Measurements from ENCODE around the gene RAB37. TPM values are rescaled to one million over a fixed set of nuclear protein-coding genes. Genes with fewer than 3 reads are reported as not detected.

RAB37 gene
- total RNA-seq, 2 experiments from 2014 or later, result 36.7 to 51.7 TPM

- ATAC-seq (no peak), DNase-seq (no peak)
- no peaks in the 10 kb centered on the region for H3K27me3 Mint-ChIP-seq
- no peaks in the 10 kb centered on the region for H3K9me3 Mint-ChIP-seq (ENCODE audit: low read depth)
- H3K4me1 Mint-ChIP-seq, result peaks cover 81% of the 10 kb centered on the region
- CTCF ChIA-PET, result interaction anchor here (0.8 to 4.7 kb wide), 9 partner anchors 13 to 122 kb away, joined by 3 to 110 read pairs (median 48); partner anchors contain the start of gene NAT9
- H3K4me3 Mint-ChIP-seq, result no peak overlapping the region
- peak overlapping the region; percentile 65 for H3K27ac Mint-ChIP-seq
- H3K36me3 Mint-ChIP-seq, result peaks cover 20% of the 10 kb centered on the region
Measured at GRCh38 chr17:74743755-74744154, 6.7 kb downstream of the RAB37 start.

- Mint-ChIP-seq H3K36me3 (peaks cover 18% of the 10 kb centered on the region), H3K27ac (peak overlapping the region; percentile 65), H3K27me3 (no peaks in the 10 kb centered on the region), H3K9me3 (ENCODE audit: low read depth) (no peaks in the 10 kb centered on the region), H3K4me1 (peaks cover 76% of the 10 kb centered on the region), H3K4me3 (no peak overlapping the region)
- CTCF ChIA-PET, result interaction anchor here (0.8 to 4.7 kb wide), 13 partner anchors 8 to 376 kb away, joined by 3 to 110 read pairs (median 31); partner anchors contain the start of genes FDXR, GPR142 and NAT9
- no peak for DNase-seq
- ATAC-seq, result no peak
Measured at GRCh38 chr17:74744349-74744713, 7.3 kb downstream of the RAB37 start.

- CTCF ChIA-PET, result interaction anchor here (0.7 to 4.7 kb wide), 23 partner anchors 7 to 377 kb away, joined by 3 to 110 read pairs (median 5); partner anchors contain the start of genes FDXR, GPR142, GRIN2C and NAT9
- Mint-ChIP-seq H3K27me3 (no peaks in the 10 kb centered on the region), H3K4me3 (peak overlapping the region; percentile 38)
Measured at GRCh38 chr17:74744714-74745547, 7.9 kb downstream of the RAB37 start.

GRCh38 chr17:74745548-74746177, 8.6 kb downstream of the RAB37 start:
- Mint-ChIP-seq H3K4me3 (no peak overlapping the region), H3K27me3 (no peaks in the 10 kb centered on the region), H3K4me1 (peaks cover 62% of the 10 kb centered on the region), H3K9me3 (ENCODE audit: low read depth) (no peaks in the 10 kb centered on the region), H3K27ac (no peak overlapping the region), H3K36me3 (peaks cover 30% of the 10 kb centered on the region)
- no peak for DNase-seq
- ATAC-seq, result no peak
- CTCF ChIA-PET, result interaction anchor here (0.7 to 4.7 kb wide), 19 partner anchors 8 to 215 kb away, joined by 3 to 110 read pairs (median 6); partner anchors contain the start of genes FDXR, GRIN2C, NAT9 and RAB37

More at GRCh38 chr17:74744714-74745547, 7.9 kb downstream of the RAB37 start:
- peak overlapping the region; percentile 65 for H3K27ac Mint-ChIP-seq
- no peaks in the 10 kb centered on the region for H3K9me3 Mint-ChIP-seq (ENCODE audit: low read depth)
- ATAC-seq (peak; percentile 7), DNase-seq (peak; percentile 89)
- peaks cover 24% of the 10 kb centered on the region for H3K36me3 Mint-ChIP-seq
- peaks cover 70% of the 10 kb centered on the region for H3K4me1 Mint-ChIP-seq

- CTCF ChIA-PET, result interaction anchor here (1.2 to 4.7 kb wide), 12 partner anchors 9 to 119 kb away, joined by 3 to 110 read pairs (median 38); partner anchors contain the start of genes GRIN2C, NAT9 and RAB37
- Mint-ChIP-seq H3K4me1 (peaks cover 55% of the 10 kb centered on the region), H3K9me3 (ENCODE audit: low read depth) (no peaks in the 10 kb centered on the region), H3K27ac (peak overlapping the region; percentile 74), H3K4me3 (no peak overlapping the region), H3K36me3 (peaks cover 38% of the 10 kb centered on the region), H3K27me3 (no peaks in the 10 kb centered on the region)
- no peak for DNase-seq
- no peak for ATAC-seq
Measured at GRCh38 chr17:74746376-74746775, 9.3 kb downstream of the RAB37 start.

GRCh38 chr17:74746922-74747321, 9.9 kb downstream of the RAB37 start:
- Mint-ChIP-seq H3K4me1 (peaks cover 54% of the 10 kb centered on the region), H3K4me3 (peak overlapping the region; percentile 16), H3K9me3 (ENCODE audit: low read depth) (no peaks in the 10 kb centered on the region), H3K27me3 (no peaks in the 10 kb centered on the region), H3K27ac (peak overlapping the region; percentile 74), H3K36me3 (peaks cover 42% of the 10 kb centered on the region)
- no peak for ATAC-seq
- CTCF ChIA-PET, result interaction anchor here (0.7 to 4.7 kb wide), 10 partner anchors 9 to 119 kb away, joined by 3 to 110 read pairs (median 45); partner anchors contain the start of genes NAT9 and RAB37
- no peak for DNase-seq

GRCh38 chr17:74748279-74748528, 11.1 kb downstream of the RAB37 start:
- Mint-ChIP-seq H3K27ac (peak overlapping the region; percentile 59), H3K9me3 (ENCODE audit: low read depth) (no peaks in the 10 kb centered on the region), H3K27me3 (no peaks in the 10 kb centered on the region), H3K4me3 (peak overlapping the region; percentile 100), H3K36me3 (peaks cover 50% of the 10 kb centered on the region), H3K4me1 (peaks cover 54% of the 10 kb centered on the region)
- DNase-seq, result no peak
- CTCF ChIA-PET, result interaction anchor here (0.7 to 4.7 kb wide), 9 partner anchors 9 to 117 kb away, joined by 3 to 110 read pairs (median 42); partner anchors contain the start of genes NAT9 and RAB37
- no peak for ATAC-seq

- peak; percentile 96 for DNase-seq
- peak; percentile 87 for ATAC-seq
- CTCF ChIA-PET, result interaction anchor here (1.2 to 15.6 kb wide), 11 partner anchors 11 to 212 kb away, joined by 3 to 206 read pairs (median 21); partner anchors contain the start of genes NAT9 and RAB37
- Mint-ChIP-seq H3K4me1 (peaks cover 54% of the 10 kb centered on the region), H3K36me3 (peaks cover 48% of the 10 kb centered on the region), H3K9me3 (ENCODE audit: low read depth) (no peaks in the 10 kb centered on the region), H3K27ac (peak within 1 kb of the TSS; percentile 85), H3K4me3 (peak within 1 kb of the TSS; percentile 100), H3K27me3 (no peaks in the 10 kb centered on the region)
Measured at GRCh38 chr17:74748529-74749278, 11.6 kb downstream of the RAB37 start, which contains the start of gene NHERF1. NHERF1 (plus strand) TSS chr17:74748628; CDS start chr17:74748847, 219 bp downstream.

GRCh38 chr17:74749279-74750038, 12.4 kb downstream of the RAB37 start:
- ATAC-seq, result peak; percentile 1
- Mint-ChIP-seq H3K4me3 (peak overlapping the region; percentile 100), H3K27me3 (no peaks in the 10 kb centered on the region), H3K36me3 (peaks cover 42% of the 10 kb centered on the region), H3K9me3 (ENCODE audit: low read depth) (no peaks in the 10 kb centered on the region), H3K4me1 (peaks cover 54% of the 10 kb centered on the region), H3K27ac (peak overlapping the region; percentile 85)
- CTCF ChIA-PET, result interaction anchor here (1.2 to 15.6 kb wide), 10 partner anchors 10 to 212 kb away, joined by 3 to 206 read pairs (median 17); partner anchors contain the start of genes NAT9 and RAB37
- DNase-seq, result peak; percentile 78

- Mint-ChIP-seq H3K9me3 (ENCODE audit: low read depth) (no peaks in the 10 kb centered on the region), H3K27ac (peak overlapping the region; percentile 85), H3K36me3 (peaks cover 44% of the 10 kb centered on the region), H3K4me1 (peaks cover 54% of the 10 kb centered on the region), H3K27me3 (no peaks in the 10 kb centered on the region), H3K4me3 (peak overlapping the region; percentile 100)
- ATAC-seq (no peak), DNase-seq (no peak)
- CTCF ChIA-PET, result interaction anchor here (1.2 to 15.6 kb wide), 11 partner anchors 8 to 211 kb away, joined by 3 to 206 read pairs (median 16); partner anchors contain the start of genes NAT9 and RAB37
Measured at GRCh38 chr17:74750039-74750326, 12.9 kb downstream of the RAB37 start.

- ATAC-seq (no peak), DNase-seq (no peak)
- no peaks in the 10 kb centered on the region for H3K9me3 Mint-ChIP-seq (ENCODE audit: low read depth)
- peak overlapping the region; percentile 88 for H3K27ac Mint-ChIP-seq
- no peaks in the 10 kb centered on the region for H3K27me3 Mint-ChIP-seq
- CTCF ChIA-PET, result interaction anchor here (1.2 to 15.6 kb wide), 10 partner anchors 9 to 211 kb away, joined by 3 to 206 read pairs (median 17); partner anchors contain the start of genes NAT9 and RAB37
- peak overlapping the region; percentile 100 for H3K4me3 Mint-ChIP-seq
- H3K4me1 Mint-ChIP-seq, result peaks cover 59% of the 10 kb centered on the region
- peaks cover 49% of the 10 kb centered on the region for H3K36me3 Mint-ChIP-seq
Measured at GRCh38 chr17:74750327-74751069, 13.4 kb downstream of the RAB37 start.
